ENCODE data around the gene TMEM204.
"Not testable (repeated sequence)": the region's sequence is repeated elsewhere in the genome, so short reads cannot be mapped to it uniquely, and the experiment has no call there.

TMEM204 gene

DNA sequence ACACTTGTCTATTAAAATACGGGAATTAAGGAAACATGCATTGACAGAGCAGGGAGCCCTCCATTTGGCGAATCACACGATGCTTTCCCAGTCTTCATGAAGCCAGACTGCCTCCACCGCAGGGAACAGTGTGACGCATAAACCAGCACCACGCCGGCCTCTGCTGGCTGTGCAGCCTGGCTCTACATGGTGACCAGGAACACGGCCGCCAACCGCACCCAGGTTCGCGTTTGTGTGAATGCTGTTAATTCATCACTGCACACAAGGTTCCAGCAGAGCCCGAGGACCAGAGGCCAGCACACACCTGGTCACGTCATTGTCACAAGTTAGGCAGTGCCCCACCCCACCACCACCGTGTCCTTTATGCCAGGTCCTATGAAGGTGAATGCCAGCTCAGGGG is 26.7 kb downstream of the TMEM204 start:
- no peak for DNase-seq

DNA sequence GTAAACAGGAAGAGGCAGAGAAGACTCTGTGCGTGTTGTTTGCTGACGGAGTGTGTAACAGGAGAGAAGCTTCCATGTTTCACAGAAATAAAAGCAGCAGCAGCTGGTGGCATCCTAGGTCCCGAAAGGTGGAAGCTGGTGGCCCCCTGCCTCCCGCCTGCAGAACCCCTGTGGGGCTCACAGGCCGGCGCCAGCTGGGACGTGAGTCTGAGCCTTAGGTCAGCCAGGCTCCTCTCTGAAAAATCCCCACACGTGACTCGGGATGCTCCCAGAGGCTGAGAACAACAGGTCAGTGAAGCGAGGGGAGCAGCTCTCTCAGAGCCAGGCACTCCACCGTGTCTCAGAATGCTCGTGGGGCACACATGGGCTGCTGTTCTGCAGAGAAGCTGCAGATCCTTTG is 27.4 kb downstream of the TMEM204 start:
- no peak for DNase-seq

DNA sequence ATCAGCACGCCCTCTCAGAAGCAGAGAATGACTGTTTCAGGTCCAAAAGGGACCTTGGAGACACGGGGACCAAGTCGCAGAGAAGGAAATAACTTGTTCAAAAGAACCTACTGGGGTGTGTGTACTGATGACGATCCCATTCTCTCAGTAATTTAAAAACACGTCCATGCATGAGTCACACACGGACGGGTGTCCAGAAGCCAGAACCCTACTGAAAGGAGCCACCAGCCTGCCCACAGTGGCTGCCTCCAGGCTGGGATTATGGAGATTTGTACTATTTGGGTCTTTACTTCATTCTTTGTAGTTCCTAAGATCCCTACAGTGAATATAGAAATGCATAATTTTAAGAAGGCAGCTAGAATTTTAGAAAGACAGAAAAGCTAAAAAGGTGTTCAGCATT is 27.8 kb downstream of the TMEM204 start:
- no peak for DNase-seq

DNA sequence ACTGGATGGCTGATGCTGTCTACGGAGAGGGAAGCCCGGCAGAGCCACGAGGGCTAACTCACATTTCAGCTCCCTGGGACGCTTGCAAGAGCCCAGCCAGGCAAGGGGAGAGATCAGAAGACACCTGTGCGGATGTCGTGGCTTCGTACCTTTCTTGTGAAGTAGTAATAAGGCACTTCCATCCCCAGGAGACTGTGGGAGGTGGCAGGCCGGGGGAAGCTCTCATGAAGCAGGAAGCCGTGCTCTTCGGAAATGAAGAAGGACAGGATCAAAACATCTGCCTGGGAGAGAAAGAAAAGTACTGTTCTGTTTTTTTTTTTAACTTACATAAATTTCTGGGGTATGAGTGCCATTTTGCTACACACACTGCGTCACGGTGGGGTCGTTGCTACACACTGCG is 28.4 kb downstream of the TMEM204 start:
- DNase-seq, result no peak

DNA sequence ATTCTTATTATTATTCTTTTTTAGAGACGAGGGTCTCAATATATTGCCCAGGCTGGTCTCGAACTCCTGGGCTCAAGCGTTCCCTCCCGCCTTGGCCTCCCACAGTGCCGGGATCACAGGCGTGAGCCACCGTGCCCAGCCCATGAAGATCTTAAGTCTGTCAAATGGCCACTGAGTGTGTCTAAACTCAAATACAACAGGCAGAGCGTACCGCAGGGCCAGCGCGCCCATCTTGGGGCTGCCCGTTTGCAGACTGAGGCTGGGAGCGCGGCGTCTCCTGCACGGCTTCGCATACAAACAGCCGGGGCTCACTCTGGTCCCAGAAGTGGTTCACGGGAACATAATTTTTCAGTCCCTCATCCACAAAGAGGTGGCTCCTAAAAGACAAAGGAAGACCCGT is 30.3 kb downstream of the TMEM204 start:
- DNase-seq, result no peak

DNA sequence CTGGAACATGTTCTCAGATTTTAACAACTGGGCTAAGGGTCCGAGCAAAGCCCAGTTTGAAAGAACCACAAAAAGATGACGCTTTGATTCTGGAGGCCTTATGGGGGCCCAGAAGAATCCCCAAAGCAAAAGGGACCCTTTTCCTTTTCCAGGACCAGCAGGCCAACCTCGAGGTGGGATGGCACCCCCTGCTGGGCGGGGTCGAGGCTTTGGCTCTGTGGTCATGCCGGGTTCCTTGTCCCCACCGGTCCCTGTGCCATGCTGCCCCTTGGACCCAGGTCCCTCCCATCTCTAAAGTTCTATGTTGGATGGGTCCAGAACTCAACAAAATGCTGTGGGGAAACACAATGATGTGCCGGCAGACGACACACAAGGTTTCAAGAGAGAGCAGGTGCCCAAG is 30.9 kb downstream of the TMEM204 start:
- DNase-seq, result no peak

DNA sequence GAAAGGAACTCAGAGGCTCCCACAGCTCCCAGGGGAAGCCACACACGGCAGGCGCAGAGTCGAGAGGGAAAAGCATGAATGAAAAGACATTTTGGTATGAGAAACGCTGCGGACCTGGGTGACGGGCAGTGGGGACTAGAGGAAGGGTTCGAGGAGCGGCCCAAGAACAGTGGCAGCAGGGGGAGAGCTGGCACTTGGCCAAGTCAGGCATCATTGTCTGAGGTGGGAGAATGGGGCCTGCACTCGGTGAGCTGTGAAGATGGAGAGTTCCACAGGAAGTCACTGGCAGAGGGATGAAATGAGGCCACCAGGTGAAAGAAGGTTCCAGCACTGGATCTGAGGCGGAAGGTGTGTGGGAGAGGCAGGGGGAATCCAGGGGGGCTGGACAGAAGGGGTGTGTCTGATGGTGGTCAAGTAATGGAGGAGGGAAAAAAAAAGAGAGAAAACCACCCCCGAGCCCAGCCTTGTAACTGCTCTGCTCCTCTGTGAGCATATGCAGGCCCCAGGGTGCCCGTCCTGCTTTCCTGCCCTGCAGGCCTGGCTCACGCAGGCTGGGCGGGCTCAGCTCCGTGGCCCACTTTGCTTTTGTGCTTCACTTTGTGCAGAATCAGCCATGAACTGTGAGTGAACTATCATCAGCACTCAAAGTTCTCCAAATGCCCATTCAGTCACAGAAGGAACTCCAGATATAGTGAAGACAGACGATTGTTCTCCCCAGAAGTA is 31.8 kb downstream of the TMEM204 start:
- DNase-seq, result no peak

DNA sequence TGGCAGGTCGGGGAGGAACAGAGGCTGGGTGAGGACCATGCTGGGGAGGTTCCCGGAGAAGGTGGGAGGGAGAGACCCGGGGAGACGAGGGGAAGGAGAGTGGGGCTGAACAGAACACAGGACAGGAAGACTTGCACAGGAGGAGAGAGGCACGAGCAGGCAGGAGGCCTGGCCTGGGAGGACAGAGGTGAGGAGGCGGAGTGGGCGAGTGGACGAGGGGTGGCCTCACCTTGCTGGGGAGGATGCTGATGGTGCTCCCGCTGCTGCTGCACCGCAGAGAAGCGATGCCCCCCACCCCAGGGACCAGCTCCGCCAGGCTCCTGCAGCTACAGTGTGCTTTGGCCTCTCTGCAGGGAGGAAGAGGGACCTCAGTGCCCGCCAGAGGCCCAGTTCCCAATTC is 34.5 kb downstream of the TMEM204 start:
- DNase-seq, result no peak

DNA sequence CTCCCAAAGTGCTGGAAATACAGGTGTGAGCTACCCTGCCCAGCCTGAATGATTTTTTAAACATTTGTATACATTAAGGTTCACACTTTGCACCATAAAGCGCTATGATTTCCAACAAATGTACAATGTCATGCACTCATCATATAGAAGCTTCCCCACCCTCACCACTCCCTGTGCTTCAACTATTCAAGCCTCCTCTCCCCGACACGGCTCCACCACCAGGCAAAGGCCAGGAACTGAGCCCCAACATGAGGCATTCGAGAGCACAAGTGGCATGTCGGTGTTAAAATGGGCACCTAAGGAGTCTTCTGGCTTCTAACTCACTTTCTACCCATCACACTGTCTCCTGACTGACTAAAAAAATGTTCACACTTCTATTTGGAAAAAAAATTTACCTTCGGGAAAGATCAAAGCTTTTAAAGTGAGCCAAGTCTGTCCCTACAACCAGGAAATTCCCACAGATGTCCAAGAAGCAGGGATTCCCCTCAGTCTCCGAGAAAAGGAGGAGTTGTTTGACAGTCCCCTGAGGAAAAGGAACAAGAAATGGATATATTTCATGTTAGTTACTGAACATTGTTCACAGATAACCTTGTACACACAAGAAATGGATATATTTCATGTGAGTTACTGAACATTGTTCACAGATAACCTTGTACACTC is 37.7 kb downstream of the TMEM204 start:
- DNase-seq, result no peak

DNA sequence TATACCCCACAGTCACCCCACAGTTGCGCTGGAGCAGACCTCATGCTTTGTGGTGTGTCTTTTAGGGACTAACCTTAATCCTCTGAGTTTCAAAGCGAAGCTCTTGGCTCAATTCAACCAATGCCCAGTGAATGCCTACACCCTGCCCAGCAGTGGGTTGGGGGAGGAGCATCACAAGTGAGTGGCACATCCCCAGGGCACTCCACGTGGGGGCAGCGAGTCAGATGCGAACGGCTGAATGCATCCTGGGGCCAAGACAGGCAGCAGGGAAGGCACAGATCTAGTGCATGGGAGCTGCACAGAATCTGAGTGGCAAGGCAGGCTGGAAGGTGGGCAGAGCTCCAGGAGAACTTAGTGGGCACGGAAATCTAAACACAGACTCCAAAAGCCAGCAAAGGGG is 39.2 kb downstream of the TMEM204 start:
- DNase-seq, result no peak

DNA sequence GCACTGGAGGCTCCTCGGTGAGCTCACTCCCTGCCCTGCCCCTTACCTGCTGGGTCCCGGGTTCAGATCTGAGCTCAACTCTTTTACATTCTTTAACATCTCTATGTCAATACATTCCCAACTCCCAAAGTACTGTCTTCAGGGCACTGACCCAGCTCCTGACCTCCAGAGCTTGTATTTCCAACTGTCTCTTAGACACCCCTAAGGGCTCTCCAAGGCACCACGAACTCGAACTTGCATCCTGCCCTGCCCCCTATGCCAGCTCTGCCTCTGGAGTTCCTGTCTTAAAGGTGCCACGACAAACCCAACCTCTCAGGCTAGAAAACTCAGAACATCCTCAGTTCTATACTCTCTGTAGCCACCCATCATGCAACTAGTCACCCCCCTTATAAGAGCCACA is 39.8 kb downstream of the TMEM204 start:
- no peak for DNase-seq

DNA sequence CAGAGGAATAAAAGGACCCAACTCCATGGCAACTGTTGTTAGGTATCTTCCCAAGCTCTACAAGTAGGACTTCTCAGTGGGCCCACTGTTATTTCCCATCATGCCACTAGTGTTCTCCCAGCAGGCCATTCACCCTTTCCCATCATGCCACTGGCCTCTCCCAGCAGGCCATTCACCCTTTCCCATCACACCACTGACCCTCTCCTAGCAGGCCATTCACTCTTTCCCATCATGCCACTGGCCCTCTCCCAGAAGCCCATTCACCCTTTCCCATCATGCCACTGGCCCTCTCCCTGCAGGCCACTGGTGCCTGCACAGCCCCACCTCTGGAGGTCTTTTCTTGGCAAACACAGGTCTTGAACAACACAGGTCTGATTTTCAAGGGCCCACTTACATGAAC is 42.1 kb downstream of the TMEM204 start:
- no peak for DNase-seq

DNA sequence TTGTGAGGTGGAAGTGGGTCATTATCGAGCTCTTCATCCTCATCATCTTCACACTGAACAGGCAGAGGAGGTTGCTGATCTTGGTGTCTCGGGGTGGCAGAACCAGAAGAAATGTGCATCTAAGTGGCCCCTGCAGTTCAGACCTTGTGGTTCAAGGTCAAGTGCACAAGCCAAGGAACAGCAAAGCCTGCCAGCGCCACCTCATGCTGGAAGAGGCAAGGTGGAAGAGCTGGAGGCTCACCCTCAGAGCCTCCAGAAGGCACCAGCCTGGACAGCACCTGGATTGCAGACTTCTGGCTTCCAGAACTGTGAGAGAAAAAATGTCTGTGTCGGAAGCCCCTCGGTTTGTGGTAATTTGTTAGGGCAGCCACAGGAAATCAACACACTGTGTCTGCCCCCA is 45.7 kb downstream of the TMEM204 start:
- DNase-seq, result peak; percentile 17

DNA sequence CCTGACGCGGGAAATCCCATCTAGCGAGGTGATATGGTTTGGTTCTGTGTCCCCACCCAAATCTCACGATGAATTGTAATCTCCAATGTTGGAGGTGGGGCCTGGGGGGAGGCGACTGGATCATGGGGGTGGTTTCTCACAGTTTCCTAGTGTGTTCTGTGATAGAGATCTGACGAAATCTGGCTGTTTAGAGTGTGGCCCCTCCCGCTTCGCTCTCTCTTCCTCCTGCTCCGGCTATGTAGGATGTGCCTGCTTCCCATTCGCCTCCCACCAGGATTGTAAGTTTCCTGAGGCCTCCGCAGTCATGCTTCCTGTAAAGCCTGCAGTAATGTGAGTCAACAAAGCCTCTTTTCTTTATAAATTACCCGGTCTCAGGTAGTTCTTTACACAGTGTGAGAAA is 46.8 kb downstream of the TMEM204 start:
- no peak for DNase-seq

DNA sequence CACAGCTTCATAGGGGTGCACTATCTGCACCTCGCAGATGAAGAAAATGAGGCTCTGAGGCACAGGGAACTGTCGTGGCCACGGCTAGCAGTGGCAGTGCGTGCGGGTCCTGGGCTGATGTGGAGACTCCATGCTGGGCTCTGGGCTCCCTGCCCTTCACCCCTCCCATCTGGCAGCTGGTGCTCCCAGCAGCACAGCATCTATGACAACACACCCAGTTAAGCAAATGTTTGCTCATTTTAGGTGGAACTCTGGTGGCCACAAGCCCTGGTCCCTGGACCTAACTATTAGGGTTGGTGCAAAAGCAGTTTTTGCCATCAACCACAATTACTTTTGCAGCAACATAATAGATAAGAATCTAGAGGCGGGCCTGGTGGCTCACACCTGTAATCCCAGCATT is 47.5 kb downstream of the TMEM204 start:
- no peak for DNase-seq

DNA sequence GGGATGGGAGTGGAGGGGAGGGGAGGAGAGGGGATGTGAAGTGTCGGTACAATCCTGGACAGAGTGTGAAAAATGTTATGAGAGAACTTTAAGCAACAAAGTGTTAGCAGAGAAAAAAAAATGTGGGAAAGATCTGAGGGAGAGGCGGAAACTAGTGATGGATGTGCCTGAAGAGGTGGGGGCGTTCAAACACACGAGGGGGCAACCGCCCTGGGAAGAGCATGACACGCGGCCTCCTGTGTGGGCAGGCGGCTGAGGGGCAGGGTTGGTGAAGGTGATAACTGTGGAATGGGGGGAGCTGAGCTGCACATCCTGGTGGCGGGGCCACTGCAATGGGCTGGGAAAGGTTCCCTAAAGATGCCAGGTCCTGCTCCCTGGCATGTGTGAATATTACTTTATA is 48.3 kb downstream of the TMEM204 start:
- DNase-seq, result no peak

DNA sequence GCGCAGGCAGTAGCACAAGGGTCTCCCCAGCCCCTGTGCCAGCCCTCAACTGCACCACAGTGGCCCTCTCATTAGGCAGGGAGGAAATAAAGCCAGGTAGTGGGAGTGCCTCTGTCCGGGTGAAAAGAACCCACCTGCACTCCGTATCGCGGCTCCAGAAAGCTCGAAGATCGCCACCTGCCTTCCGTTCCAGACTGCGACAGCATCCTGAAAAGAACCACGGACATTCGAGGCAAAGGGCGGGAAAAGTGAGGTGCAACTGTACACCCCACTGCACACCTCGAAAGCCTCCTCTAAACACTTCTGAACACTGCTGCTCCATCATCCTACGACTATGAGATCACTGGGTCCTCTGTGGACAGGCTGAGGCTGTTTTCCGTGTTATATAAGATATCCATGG is 49.7 kb downstream of the TMEM204 start:
- DNase-seq, result no peak

DNA sequence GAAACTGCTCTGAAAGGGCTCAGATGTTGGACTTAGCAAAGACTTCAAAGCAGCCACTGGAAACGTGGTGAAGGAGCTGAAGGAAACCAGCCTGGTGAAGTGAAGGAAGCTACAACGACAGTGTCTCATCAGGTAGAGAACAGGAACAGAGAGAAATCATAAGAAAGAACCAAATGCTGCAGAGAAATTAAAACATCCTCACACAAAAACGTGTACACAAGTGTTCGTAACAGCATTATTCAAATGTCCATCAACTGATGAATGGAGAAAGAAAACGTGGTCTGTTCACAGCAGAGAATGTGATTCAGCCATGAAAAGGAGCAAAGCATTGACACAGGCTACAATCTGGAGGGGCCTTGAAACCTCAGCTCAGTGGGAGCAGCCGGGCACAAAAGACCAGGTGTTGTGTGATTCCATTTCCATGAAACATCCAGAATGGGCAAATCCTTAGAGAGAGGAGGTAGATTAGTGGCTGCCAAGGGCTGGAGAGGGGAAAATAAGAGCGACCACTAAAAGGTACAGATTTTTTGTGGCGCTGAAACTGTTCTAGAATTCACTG is 51.5 kb downstream of the TMEM204 start:
- DNase-seq, result no peak

DNA sequence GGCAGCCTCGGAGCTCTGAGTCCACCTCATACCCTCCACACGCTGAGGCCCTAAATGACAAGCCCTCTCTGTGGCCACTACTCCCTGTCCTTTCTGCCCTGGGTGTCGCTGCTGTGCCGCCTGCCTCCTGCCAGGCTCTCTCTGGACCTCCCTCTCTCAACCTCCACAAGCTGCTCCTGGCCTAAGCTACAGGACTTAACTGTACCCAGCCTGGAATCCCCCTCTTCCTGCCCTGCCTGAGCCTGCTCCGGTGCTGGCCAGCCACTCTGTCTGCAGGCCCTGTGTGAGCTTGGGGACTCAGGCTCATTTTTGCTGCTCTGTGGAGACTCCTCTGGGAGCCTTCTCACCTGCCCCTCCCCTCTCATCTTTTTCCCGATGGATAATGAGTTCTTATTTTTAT is 56.9 kb downstream of the TMEM204 start:
- DNase-seq, result no peak

DNA sequence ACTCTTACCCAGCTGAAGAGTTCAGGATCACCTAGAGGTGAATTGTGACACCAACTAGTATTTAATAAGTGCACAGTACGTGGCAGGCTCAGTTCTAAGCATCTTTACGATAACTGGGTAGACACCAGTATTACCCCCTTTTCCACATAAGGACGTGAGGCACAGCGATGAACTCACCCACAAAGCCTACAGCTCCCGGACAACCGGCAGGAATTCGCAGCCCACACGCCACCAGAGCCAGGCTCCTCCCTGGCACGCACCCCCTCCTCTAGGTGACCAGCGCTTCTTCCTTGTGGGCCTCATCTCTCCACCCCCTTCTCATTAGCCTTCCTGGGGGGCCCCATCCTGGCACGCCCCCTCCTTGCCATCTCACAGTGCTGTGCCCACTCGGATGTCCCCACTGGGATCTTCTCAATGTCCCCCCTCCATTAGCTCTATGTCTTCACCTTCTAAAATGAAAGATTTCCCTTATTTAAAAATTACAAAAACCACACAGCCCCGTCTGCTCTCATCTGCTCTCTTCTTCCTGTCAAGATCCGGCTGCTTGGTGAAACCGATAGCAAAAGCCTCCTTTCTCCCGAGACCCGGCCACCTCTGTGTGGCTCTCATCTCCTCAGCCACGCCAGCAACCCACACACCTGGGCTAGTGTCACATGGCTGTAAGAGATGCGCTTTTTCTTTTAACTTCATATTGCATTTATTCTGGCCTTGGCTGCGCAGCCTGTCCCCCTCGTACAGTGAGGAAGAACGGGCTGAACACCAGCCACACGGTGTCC is 57.7 kb downstream of the TMEM204 start:
- DNase-seq, result no peak

DNA sequence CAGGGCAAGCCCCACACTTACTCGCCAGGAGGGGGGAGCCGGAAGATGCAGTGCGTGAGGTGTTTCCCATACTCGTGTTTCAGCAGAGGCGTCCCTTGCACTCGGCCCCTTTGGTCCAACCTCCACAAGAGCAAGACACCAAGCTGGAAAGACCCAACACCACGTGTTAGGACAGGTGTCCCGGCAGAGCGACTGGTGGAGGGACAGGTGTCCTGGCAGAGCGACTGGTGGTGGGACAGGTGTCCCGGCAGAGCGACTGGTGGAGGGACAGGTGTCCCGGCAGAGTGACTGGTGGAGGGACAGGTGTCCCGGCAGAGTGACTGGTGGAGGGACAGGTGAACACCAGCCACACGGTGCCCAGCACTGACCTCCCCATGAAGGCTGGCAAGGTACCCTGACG is 59.0 kb downstream of the TMEM204 start:
- no peak for DNase-seq

DNA sequence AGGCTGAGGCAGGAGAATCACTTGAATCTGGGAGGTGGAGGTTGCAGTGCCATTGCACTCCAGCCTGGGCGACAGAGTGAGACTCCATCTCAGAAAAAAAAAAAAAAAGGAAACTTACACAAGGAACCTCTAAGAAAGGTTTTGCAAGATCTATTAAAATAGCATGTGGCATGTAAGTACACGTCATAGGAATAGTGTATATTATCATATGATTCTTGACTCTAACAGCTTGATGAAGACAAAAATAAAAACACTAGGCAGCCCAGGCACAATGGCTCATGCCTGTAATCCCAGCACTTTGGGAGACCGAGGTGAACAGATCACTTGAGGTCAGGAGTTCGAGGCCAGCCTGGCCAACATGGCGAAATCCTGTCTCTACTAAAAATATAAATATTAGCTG is 62.0 kb downstream of the TMEM204 start:
- DNase-seq, result not testable (repeated sequence)

DNA sequence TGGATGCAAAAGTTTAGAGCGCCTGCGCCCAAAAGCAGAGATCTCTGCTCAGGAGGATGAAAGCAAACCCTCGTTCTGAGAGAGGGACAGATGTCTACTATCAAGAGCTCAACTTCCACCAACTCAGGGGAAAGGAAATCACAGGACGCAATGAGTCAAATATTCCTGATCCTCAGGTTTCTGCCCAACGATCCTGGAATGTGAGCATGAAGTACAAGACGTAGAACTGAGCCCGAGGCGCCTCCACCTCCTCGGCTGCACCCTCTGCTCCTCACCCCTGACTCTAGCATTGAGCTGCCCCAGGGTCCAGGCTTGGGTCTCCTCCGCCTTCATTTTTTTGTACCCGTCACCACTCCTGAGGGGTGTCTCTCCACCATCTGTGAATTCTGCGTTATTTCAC is 63.0 kb downstream of the TMEM204 start:
- DNase-seq, result no peak

DNA sequence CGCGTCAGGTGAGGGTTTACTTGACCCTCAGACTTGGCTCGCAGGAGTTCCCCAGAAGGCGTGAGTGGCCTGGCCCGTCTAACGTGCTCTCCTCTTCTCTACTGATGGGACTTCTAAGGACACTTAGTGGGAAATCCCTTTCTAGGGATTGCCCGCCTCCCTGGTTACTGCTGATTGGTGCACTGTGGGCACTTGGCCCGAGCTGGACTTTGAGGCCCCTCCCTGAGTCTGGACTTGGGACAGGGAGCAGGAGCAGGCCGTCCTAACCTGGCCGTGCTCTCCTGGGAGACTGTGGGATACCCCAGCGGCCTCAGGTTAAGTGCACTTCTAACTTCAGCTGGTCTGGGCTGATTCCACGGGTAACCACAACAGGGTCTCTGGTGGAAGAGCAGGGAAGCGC is 63.7 kb downstream of the TMEM204 start:
- no peak for DNase-seq
